Activated naive CD4-positive, alpha-beta T cell treated with anti-CD3 and anti-CD28 coated beads for 36 hours (primary cell): ENCODE results near the gene ASB6. TPM values are rescaled to one million over a fixed set of nuclear protein-coding genes. Genes with fewer than 3 reads are reported as not detected.
"Not testable (repeated sequence)": the region's sequence is repeated elsewhere in the genome, so short reads cannot be mapped to it uniquely, and the experiment has no call there.

Source experiments
- CTCF ChIA-PET: fragments of 350-600 bp; sonication (Branson Sonifier 250); formaldehyde crosslinking; loops from one replicate; lab custom pipeline; 2021; ENCODE audit warnings: antibody characterized with exemption; lab: Charles Lee
- DNase-seq: peaks from one replicate; pipeline ENCODE4 v3.0.0-alpha.2; 2020
- H3K27ac Mint-ChIP-seq: one replicate; pipeline ENCODE4 v1.8.0; 2021; ENCODE audit warnings: mild to moderate bottlenecking, mixed read lengths
- H3K27me3 Mint-ChIP-seq: one replicate; pipeline ENCODE4 v1.8.0; 2021; ENCODE audit warnings: low read depth, mixed read lengths
- H3K36me3 Mint-ChIP-seq: one replicate; pipeline ENCODE4 v1.8.0; 2021; ENCODE audit warnings: low read depth, mixed read lengths
- H3K4me1 Mint-ChIP-seq: one replicate; pipeline ENCODE4 v1.8.0; 2021; ENCODE audit warnings: low read depth, mixed read lengths
- H3K4me3 Mint-ChIP-seq: one replicate; pipeline ENCODE4 v1.8.0; 2021; ENCODE audit warnings: mild to moderate bottlenecking, moderate library complexity, mixed read lengths
- H3K9me3 Mint-ChIP-seq: one replicate; pipeline ENCODE4 v1.8.0; 2021; ENCODE audit warnings: mixed read lengths
- intact Hi-C: fragments of 100-400 bp; cut with micrococcal nuclease; formaldehyde crosslinking; loops from one replicate; pipeline ENCODE4 v1.15.1; 2023
- total RNA-seq, 2 experiments: library from RNA; stranded (reverse); gene quantifications; one replicate each; pipeline ENCODE4 v1.2.3, GENCODE V29; 2021

The ASB6 gene
- total RNA-seq, 2 experiments from 2014 or later: 13.0 to 13.8 TPM

- peaks cover 19% of the 10 kb centered on the region for H3K4me1 Mint-ChIP-seq
- intact Hi-C loops: no loop called here
- no peak overlapping the region for H3K4me3 Mint-ChIP-seq
- no peaks in the 10 kb centered on the region for H3K9me3 Mint-ChIP-seq
- DNase-seq: no peak
- CTCF ChIA-PET: interaction anchor here (0.6 to 2.6 kb wide), 3 partner anchors 9 to 52 kb away, joined by 3 to 14 read pairs (median 4); no protein-coding TSS in a partner anchor
- no peak overlapping the region for H3K27ac Mint-ChIP-seq
- peaks cover 12% of the 10 kb centered on the region for H3K36me3 Mint-ChIP-seq
- H3K27me3 Mint-ChIP-seq: no peaks in the 10 kb centered on the region
These were observed 2.8 kb downstream of the ASB6 start for GRCh38 chr9:129639034-129639630.

- CTCF ChIA-PET: interaction anchor here (0.8 to 1.1 kb wide), 2 partner anchors 12 to 27 kb away, joined by 3 read pairs; partner anchors contain the start of gene NTMT1
- Mint-ChIP-seq H3K36me3 (peaks cover 18% of the 10 kb centered on the region), H3K4me1 (peaks cover 19% of the 10 kb centered on the region), H3K4me3 (no peak overlapping the region), H3K9me3 (no peaks in the 10 kb centered on the region), H3K27me3 (no peaks in the 10 kb centered on the region), H3K27ac (peak overlapping the region; percentile 5)
- DNase-seq: no peak
- intact Hi-C loops: no loop called here
These were observed 4.1 kb downstream of the ASB6 start for GRCh38 chr9:129637673-129638439.

- Mint-ChIP-seq H3K27me3 (no peaks in the 10 kb centered on the region), H3K36me3 (peaks cover 19% of the 10 kb centered on the region), H3K4me1 (peaks cover 21% of the 10 kb centered on the region), H3K9me3 (no peaks in the 10 kb centered on the region), H3K27ac (no peak overlapping the region), H3K4me3 (no peak overlapping the region)
- CTCF ChIA-PET: interaction anchor here (0.8 to 1.1 kb wide), 2 partner anchors 11 to 26 kb away, joined by 3 read pairs; partner anchors contain the start of gene NTMT1
- intact Hi-C loops: no loop called here
- DNase-seq: no peak
These were observed 4.8 kb downstream of the ASB6 start for GRCh38 chr9:129637102-129637501.

DNA sequence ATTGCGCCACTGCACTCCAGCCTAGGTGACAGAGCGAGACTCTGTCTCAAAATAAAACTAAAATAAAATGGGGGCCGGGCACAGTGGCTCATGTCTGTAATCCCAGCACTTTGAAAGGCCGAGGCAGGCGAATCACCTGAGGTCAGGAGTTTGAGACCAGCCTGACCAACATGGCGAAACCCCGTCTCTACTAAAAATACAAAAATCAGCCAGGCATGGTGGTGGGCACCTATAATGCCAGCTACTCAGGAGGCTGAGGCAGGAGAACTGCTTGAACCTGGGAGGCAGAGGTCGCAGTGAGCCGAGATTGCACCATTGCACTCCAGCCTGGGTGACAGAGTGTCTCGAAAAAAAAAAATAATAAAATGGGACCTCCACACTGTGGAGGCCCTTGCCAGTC, 5.6 kb downstream of the ASB6 start:
- H3K9me3 Mint-ChIP-seq, H3K4me3 Mint-ChIP-seq, H3K27ac Mint-ChIP-seq, CTCF ChIA-PET, DNase-seq, intact Hi-C loops, H3K27me3 Mint-ChIP-seq: not testable (repeated sequence)
- Mint-ChIP-seq H3K36me3 (peaks cover 20% of the 10 kb centered on the region), H3K4me1 (peaks cover 28% of the 10 kb centered on the region)

- Mint-ChIP-seq H3K9me3 (no peaks in the 10 kb centered on the region), H3K27me3 (no peaks in the 10 kb centered on the region), H3K36me3 (peaks cover 20% of the 10 kb centered on the region), H3K4me3 (no peak overlapping the region), H3K27ac (no peak overlapping the region), H3K4me1 (peaks cover 28% of the 10 kb centered on the region)
- DNase-seq: no peak
- intact Hi-C loops: no loop called here
- CTCF ChIA-PET: interaction anchor here (1.1 to 1.3 kb wide), 2 partner anchors 9 to 11 kb away, joined by 4 read pairs; partner anchors contain the start of gene NTMT1
These were observed 6.6 kb downstream of the ASB6 start for GRCh38 chr9:129635099-129636065.

GRCh38 chr9:129633848-129634247, 8.1 kb downstream of the ASB6 start:
- Mint-ChIP-seq H3K27ac (no peak overlapping the region), H3K4me1 (peaks cover 36% of the 10 kb centered on the region), H3K27me3 (no peaks in the 10 kb centered on the region), H3K9me3 (no peaks in the 10 kb centered on the region), H3K4me3 (no peak overlapping the region), H3K36me3 (peaks cover 23% of the 10 kb centered on the region)
- intact Hi-C loops: no loop called here
- CTCF ChIA-PET: interaction anchor here (0.7 to 1.3 kb wide), 3 partner anchors 9 to 80 kb away, joined by 3 to 4 read pairs (median 3); partner anchors contain the start of gene ASB6
- DNase-seq: no peak

DNA sequence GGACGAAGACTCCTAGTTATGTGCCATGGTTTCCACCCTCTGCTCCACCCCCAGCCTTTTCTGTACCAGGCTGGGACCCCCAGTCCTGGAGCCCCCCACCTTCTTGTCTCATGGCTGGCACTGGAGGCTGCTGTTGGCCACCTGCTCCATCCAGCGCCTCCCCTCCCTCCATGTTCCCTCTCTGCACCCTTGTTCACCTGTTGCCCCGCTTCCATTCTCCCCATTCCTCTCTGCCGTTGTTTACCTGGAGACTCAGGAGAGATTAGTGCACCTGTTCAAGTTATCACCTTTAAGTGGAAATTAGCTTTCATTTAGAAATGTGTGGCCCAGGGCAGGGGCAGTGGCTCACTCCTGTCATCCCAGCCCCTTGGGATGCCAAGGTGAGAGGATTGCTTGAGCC, 8.7 kb downstream of the ASB6 start:
- no peak for DNase-seq
- peaks cover 42% of the 10 kb centered on the region for H3K4me1 Mint-ChIP-seq

GRCh38 chr9:129632460-129632859, 9.5 kb downstream of the ASB6 start:
- CTCF ChIA-PET: no interaction called here
- Mint-ChIP-seq H3K36me3 (peaks cover 23% of the 10 kb centered on the region), H3K9me3 (no peaks in the 10 kb centered on the region), H3K4me3 (no peak overlapping the region), H3K27ac (no peak overlapping the region), H3K27me3 (no peaks in the 10 kb centered on the region), H3K4me1 (peaks cover 50% of the 10 kb centered on the region)
- intact Hi-C loops: no loop called here
- DNase-seq: no peak

More for the DNA sequence above, 8.7 kb downstream of the ASB6 start:
- no peaks in the 10 kb centered on the region for H3K9me3 Mint-ChIP-seq
- H3K27me3 Mint-ChIP-seq: no peaks in the 10 kb centered on the region
- no peak overlapping the region for H3K27ac Mint-ChIP-seq
- intact Hi-C loops: no loop called here
- peaks cover 21% of the 10 kb centered on the region for H3K36me3 Mint-ChIP-seq
- CTCF ChIA-PET: interaction anchor here (0.7 kb wide), 2 partner anchors 9 to 81 kb away, joined by 3 read pairs; partner anchors contain the start of gene ASB6
- no peak overlapping the region for H3K4me3 Mint-ChIP-seq

GRCh38 chr9:129631674-129632129, 10.2 kb downstream of the ASB6 start:
- Mint-ChIP-seq H3K27ac (peak overlapping the region; percentile 38), H3K9me3 (no peaks in the 10 kb centered on the region), H3K4me3 (no peak overlapping the region), H3K4me1 (peaks cover 57% of the 10 kb centered on the region), H3K27me3 (no peaks in the 10 kb centered on the region), H3K36me3 (peaks cover 26% of the 10 kb centered on the region)
- CTCF ChIA-PET: interaction anchor here (1.2 kb wide), 1 partner anchor 12 kb away, joined by 3 read pairs; no protein-coding TSS in a partner anchor
- no peak for DNase-seq
- intact Hi-C loops: no loop called here

DNA sequence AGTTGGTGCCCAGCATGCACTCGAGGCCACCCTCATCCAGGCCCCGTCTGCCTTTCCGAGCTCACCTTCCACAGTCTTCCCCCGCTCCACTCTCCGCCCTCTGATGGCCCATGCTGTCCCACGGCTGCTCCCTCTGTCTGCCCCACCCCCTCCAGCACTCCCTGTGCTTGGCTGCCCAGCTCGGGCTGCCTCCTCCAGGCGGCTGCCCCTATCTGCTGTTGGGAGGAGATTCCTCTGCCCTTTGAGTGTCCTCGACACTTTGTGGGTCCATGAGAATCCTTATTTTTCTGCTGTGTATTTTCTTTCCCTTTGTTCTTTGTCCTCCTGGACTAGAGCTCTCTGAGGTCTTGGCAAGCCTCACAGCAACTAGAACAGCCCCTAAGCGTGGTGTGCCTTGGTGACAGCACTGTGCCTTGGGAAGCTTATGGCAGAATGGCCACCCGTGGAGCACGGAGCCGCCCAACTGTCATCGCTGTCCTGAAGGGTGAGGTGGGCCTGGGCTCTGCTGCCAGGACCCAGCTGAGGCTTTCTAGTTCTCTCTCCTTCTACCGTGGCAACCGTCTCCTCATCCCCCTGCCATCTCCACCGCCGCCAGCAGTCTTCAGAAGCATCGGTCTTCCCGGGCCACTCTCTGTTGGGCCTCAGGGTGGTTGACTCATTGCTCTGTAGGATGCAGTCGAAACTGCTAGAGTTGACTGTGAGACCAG, 10.8 kb downstream of the ASB6 start:
- Mint-ChIP-seq H3K36me3 (peaks cover 26% of the 10 kb centered on the region), H3K9me3 (no peaks in the 10 kb centered on the region), H3K4me3 (no peak overlapping the region), H3K27ac (peak overlapping the region; percentile 38), H3K27me3 (no peaks in the 10 kb centered on the region), H3K4me1 (peaks cover 58% of the 10 kb centered on the region)
- intact Hi-C loops: no loop called here
- DNase-seq: no peak
- CTCF ChIA-PET: interaction anchor here (1.2 to 1.4 kb wide), 2 partner anchors 9 to 13 kb away, joined by 3 read pairs; no protein-coding TSS in a partner anchor

GRCh38 chr9:129629251-129629820, 12.6 kb downstream of the ASB6 start:
- H3K27me3 Mint-ChIP-seq: no peaks in the 10 kb centered on the region
- H3K4me3 Mint-ChIP-seq: no peak overlapping the region
- H3K27ac Mint-ChIP-seq: peak overlapping the region; percentile 55
- CTCF ChIA-PET: interaction anchor here (1.4 to 1.6 kb wide), 3 partner anchors 11 to 18 kb away, joined by 3 to 4 read pairs (median 4); no protein-coding TSS in a partner anchor
- DNase-seq: no peak
- intact Hi-C loops: no loop called here
- H3K36me3 Mint-ChIP-seq: peaks cover 18% of the 10 kb centered on the region
- H3K4me1 Mint-ChIP-seq: peaks cover 69% of the 10 kb centered on the region
- no peaks in the 10 kb centered on the region for H3K9me3 Mint-ChIP-seq
